WERI-Rb-1 (cell line): ENCODE measurements around the gene MRPL51.

Source experiments
- DNase-seq: peaks from one replicate; pipeline ENCODE4 v3.0.0-alpha.2; 2020
- H3K27ac ChIP-seq: fragments of 250-450 bp; sonication (Bioruptor Pico); 2 replicates; pipeline ENCODE4 v1.5.1; 2020; ENCODE audit warnings: mild to moderate bottlenecking, moderate library complexity
- H3K27me3 ChIP-seq: fragments of 250-450 bp; sonication (Bioruptor Pico); 2 replicates; pipeline ENCODE4 v1.5.1; 2021; ENCODE audit warnings: mild to moderate bottlenecking, low read depth, moderate library complexity; ENCODE audit not compliant: insufficient read depth, severe bottlenecking
- H3K36me3 ChIP-seq: fragments of 250-450 bp; sonication (Bioruptor Pico); 2 replicates; pipeline ENCODE4 v1.5.1; 2020; ENCODE audit warnings: mild to moderate bottlenecking, moderate library complexity
- H3K4me3 ChIP-seq: 2 replicates; pipeline ENCODE4 v1.5.1; 2011; ENCODE audit warnings: low read depth, mild to moderate bottlenecking, control low read depth, low read length
- H3K9me3 ChIP-seq: fragments of 250-450 bp; sonication (Bioruptor Pico); 2 replicates; pipeline ENCODE4 v1.5.1; 2021; ENCODE audit warnings: mild to moderate bottlenecking, moderate library complexity; ENCODE audit not compliant: severe bottlenecking
- TF ChIP-seq, protein P1 (sequence below): IDR thresholded peaks from 2 replicates; pipeline ENCODE4 v1.5.1; 2011; ENCODE audit warnings: low read depth, mild to moderate bottlenecking, control low read depth, inconsistent platforms, low read length

The MRPL51 gene

GRCh38 chr12:6535697-6535946 is 42.6 kb upstream of the MRPL51 start:
- H3K9me3 ChIP-seq = no peaks in the 10 kb centered on the region
- H3K4me3 ChIP-seq = peak overlapping the region; percentile 81
- H3K27ac ChIP-seq = peak overlapping the region; percentile 100
- H3K36me3 ChIP-seq = peaks cover 77% of the 10 kb centered on the region
- no peaks in the 10 kb centered on the region for H3K27me3 ChIP-seq
- DNase-seq = no peak
- TF ChIP-seq, protein P1, sequence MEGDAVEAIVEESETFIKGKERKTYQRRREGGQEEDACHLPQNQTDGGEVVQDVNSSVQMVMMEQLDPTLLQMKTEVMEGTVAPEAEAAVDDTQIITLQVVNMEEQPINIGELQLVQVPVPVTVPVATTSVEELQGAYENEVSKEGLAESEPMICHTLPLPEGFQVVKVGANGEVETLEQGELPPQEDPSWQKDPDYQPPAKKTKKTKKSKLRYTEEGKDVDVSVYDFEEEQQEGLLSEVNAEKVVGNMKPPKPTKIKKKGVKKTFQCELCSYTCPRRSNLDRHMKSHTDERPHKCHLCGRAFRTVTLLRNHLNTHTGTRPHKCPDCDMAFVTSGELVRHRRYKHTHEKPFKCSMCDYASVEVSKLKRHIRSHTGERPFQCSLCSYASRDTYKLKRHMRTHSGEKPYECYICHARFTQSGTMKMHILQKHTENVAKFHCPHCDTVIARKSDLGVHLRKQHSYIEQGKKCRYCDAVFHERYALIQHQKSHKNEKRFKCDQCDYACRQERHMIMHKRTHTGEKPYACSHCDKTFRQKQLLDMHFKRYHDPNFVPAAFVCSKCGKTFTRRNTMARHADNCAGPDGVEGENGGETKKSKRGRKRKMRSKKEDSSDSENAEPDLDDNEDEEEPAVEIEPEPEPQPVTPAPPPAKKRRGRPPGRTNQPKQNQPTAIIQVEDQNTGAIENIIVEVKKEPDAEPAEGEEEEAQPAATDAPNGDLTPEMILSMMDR = no peak

DNA sequence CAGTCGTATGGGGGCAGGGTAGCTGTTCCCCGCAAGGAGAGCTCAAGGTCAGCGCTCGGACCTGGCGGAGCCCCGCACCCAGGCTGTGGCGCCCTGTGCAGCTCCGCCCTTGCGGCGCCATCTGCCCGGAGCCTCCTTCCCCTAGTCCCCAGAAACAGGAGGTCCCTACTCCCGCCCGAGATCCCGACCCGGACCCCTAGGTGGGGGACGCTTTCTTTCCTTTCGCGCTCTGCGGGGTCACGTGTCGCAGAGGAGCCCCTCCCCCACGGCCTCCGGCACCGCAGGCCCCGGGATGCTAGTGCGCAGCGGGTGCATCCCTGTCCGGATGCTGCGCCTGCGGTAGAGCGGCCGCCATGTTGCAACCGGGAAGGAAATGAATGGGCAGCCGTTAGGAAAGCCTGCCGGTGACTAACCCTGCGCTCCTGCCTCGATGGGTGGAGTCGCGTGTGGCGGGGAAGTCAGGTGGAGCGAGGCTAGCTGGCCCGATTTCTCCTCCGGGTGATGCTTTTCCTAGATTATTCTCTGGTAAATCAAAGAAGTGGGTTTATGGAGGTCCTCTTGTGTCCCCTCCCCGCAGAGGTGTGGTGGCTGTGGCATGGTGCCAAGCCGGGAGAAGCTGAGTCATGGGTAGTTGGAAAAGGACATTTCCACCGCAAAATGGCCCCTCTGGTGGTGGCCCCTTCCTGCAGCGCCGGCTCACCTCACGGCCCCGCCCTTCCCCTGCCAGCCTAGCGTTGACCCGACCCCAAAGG is 42.1 kb upstream of the MRPL51 start:
- Histone ChIP-seq H3K27ac (peak overlapping the region; percentile 100), H3K9me3 (no peaks in the 10 kb centered on the region), H3K36me3 (peaks cover 77% of the 10 kb centered on the region), H3K27me3 (no peaks in the 10 kb centered on the region), H3K4me3 (peak overlapping the region; percentile 81)
- TF ChIP-seq, protein P1 = no peak
- peak; percentile 69 for DNase-seq

DNA sequence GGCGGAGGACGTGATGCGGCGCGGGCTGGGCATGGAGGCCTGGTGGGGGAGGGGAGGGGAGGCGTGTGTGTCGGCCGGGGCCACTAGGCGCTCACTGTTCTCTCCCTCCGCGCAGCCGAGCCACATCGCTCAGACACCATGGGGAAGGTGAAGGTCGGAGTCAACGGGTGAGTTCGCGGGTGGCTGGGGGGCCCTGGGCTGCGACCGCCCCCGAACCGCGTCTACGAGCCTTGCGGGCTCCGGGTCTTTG is 41.6 kb upstream of the MRPL51 start:
- Histone ChIP-seq H3K4me3 (peak overlapping the region; percentile 81), H3K9me3 (no peaks in the 10 kb centered on the region), H3K36me3 (peaks cover 77% of the 10 kb centered on the region), H3K27ac (peak overlapping the region; percentile 100), H3K27me3 (no peaks in the 10 kb centered on the region)
- TF ChIP-seq, protein P1 = no peak
- DNase-seq = no peak

GRCh38 chr12:6533923-6534694 is 41.0 kb upstream of the MRPL51 start, which contains the start of gene GAPDH:
Gene GAPDH (plus strand): TSS chr12:6534517. CDS start chr12:6534833, 316 bp downstream.
- H3K36me3 ChIP-seq = peaks cover 78% of the 10 kb centered on the region

GRCh38 chr12:6533653-6533922 is 40.5 kb upstream of the MRPL51 start:
- no peak for DNase-seq
- Histone ChIP-seq H3K9me3 (no peaks in the 10 kb centered on the region), H3K27me3 (no peaks in the 10 kb centered on the region), H3K36me3 (peaks cover 78% of the 10 kb centered on the region), H3K27ac (peak overlapping the region; percentile 100), H3K4me3 (peak overlapping the region; percentile 81)
- TF ChIP-seq, protein P1 = no peak

More at GRCh38 chr12:6533923-6534694, 41.0 kb upstream of the MRPL51 start, which contains the start of gene GAPDH:
- DNase-seq = peak; percentile 95
- H3K4me3 ChIP-seq = peak within 1 kb of the TSS; percentile 81
- no peaks in the 10 kb centered on the region for H3K9me3 ChIP-seq
- H3K27me3 ChIP-seq = no peaks in the 10 kb centered on the region
- TF ChIP-seq, protein P1 = no peak
- H3K27ac ChIP-seq = peak within 1 kb of the TSS; percentile 100
